T-helper 2 cell treated with Interferon-gamma antibody and Interleukin-4, amounts not matched to agents 100 ng/mL and 5 ng/mL, for 36 hours (primary cell): Measurements from ENCODE around the gene PICK1. TPM values are rescaled to one million over a fixed set of nuclear protein-coding genes. Genes with fewer than 3 reads are reported as not detected.
"Not testable (repeated sequence)": the region's sequence is repeated elsewhere in the genome, so short reads cannot be mapped to it uniquely, and the experiment has no call there.

Experiments
- intact Hi-C: fragments of 100-400 bp; cut with micrococcal nuclease; formaldehyde crosslinking; loops from one replicate; pipeline ENCODE4 v1.15.1; 2023
- total RNA-seq: library from RNA; stranded (reverse); gene quantifications from 2 replicates; pipeline ENCODE4 v1.2.3, GENCODE V29; 2022

PICK1 gene
- total RNA-seq, 1 donor from 2014 or later, result 10.0 TPM

DNA sequence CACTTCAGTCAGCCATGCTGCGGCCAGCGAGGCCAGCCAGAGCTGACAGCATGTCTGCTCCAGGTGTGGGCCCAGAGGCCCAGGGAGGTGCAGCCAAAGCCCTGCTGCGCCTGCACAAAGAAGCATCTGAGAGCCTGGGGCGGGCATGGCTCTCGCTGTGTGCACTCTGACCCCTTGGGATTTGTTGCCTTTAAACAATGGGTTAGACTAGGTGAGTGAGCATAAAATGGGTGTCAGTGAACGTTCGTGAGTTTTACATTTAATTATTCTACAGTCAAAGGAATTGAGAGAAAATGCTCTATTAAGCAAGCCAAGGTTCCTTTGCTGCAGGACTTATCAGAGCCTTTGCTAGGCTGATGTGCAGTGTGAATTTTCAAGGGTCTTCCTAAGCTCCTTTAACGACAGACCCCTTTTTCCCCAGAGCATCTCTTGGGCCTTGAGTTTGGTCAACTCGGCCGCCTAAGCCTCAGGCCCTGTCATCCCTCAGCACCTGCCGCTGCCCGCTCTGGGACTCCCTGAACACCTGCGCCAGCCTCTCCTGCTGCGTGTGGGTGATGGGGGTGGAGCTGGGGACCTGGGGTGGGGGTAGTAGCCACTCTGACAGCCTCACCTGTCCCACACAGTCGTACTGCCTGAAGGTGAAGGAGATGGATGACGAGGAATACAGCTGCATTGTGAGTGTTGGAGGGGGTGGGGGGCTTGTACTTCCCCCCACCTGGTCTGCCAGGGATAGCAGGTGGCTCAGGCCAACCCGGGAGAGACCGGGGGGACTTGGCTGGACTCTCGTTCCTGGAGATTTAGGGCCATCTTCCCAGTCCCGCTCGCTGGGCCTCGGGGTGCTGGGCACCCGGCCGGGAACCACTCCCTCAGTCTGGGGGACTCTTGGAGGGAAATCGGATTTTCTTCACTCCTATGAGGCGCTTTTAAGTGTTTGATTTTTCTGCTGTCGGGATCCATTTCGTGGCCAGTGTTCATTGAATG lies 16.2 kb downstream of the PICK1 start:
- intact Hi-C loops, result no loop called here

DNA sequence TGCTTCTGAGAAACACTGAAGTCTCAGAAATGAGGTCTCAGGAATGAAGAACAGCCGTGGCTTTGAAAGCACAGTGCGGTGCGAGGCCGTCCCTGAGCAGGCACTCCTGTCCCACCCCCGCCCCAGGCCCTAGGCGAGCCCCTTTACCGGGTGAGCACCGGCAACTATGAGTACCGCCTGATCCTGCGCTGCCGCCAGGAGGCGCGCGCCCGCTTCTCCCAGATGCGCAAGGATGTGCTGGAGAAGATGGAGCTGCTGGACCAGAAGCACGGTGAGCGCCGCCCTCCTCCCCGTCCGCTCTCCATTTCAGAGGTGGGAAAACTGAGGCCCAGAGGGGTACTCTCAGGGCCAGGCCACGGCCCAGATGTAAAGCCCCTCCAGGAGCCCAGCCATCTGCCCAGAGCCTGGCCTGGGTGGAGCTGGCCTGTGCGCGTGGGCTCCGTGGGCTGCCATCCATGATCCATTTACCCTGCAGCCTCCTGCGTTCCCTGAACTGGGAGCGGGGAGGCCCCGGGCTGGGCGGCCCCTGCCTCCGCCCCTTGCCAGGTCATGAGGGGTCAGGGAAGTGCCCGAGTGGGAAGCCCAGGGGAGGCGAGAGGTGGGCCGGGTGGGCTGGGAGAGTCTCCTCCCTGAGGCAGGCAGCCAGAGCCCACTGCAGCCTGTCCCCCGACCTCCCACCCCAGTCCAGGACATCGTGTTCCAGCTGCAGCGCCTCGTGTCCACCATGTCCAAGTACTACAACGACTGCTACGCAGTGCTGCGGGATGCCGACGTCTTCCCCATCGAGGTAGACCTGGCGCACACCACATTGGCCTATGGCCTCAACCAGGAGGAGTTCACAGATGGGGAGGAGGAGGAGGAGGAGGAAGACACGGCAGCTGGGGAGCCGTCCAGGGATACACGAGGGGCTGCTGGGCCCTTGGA lies 17.2 kb downstream of the PICK1 start:
- intact Hi-C loops, result no loop called here

DNA sequence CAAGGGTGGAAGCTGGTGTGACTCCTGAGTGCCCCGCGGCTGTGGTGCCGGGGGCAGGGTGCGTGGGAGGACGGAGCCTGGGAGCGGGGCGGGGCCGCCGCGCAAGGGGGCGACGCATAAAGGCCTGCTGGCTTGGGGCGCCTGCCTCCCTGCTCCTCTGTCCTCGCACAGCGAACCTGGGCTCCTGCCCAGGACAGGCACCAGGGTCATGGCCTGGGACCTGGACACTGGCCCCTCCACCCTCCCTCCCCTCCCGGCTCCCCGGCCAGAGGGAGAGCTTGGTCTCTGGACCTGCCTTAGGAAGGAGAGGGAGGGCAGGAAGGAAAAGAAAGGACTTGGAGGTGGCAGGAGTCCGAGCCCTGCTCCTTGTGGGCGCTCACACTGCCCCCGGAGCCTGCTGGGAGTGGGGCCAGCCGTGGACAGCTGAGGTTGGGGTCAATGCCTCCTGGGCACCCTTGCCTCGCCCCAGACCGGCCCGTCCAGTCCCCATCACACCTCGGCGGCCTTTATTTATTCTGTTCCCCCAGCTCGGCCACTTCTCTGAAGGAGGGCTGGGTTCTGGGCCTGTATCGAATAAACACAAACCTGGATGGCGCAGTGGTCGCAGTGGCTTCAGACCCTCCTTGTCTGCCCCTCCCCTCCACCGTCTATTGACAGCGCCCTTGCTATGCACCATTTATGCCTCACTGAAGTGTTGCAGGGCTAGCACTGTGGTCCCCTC lies 18.1 kb downstream of the PICK1 start:
- intact Hi-C loops, result no loop called here

DNA sequence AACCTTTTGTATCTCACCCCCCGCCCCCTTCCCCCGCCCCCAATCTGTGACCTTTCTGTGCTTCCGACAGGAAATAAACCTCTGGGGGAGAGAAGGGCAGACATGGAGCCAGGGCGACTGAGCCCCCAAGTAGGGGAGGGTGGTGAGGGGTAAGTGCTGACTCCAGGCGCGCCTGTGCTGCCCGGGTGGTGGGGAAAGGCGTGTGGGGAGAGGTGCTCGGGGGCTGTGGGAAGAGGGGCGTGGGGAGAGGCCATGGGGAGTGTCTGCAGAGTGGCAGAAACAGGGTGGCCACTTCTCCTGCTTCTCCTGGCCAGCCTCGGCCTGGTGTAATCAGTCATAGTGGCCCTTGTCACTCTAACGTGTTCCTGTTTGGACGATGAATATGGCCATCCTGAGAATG lies 18.8 kb downstream of the PICK1 start:
- intact Hi-C loops, result no loop called here

DNA sequence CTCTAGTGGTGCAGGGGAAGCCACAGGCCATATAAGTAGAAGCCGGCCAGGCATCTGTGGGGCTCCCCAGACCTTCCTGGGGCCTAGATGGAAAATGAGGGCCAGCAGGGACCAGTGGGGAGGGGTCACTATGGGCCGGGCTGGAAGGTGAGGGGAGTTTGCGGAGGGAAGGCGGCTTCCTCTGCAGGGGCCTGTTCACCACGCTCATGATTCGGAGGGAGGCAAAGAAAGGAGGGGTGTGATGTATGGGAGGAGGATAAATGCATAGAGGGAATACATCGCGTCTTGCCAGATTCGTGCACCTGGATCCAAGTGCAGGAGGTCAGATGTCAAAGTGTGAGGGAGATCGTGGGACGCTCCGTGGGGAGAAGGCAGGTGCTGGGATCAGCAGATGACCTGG lies 19.9 kb downstream of the PICK1 start:
- intact Hi-C loops, result no loop called here

DNA sequence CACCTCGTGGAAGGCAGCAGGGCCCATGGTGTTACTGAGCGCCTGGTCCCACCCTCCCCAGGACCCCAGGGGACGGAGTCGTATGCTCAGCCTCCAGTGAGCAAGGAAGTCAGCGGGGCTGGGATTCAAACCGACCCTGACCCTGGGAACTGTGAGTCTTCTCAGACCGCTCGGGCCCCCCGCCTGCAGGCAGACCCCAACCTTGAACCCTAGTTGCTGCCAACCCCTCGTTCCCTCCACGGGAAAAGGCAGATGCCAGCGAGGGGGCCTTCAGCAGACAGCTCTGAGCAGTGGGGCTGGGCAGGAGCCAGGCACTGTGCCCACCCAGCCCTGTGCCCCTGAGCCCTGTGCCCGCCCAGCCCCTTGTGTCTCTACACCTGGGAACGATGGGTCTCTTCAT lies 20.4 kb downstream of the PICK1 start:
- intact Hi-C loops, result no loop called here

DNA sequence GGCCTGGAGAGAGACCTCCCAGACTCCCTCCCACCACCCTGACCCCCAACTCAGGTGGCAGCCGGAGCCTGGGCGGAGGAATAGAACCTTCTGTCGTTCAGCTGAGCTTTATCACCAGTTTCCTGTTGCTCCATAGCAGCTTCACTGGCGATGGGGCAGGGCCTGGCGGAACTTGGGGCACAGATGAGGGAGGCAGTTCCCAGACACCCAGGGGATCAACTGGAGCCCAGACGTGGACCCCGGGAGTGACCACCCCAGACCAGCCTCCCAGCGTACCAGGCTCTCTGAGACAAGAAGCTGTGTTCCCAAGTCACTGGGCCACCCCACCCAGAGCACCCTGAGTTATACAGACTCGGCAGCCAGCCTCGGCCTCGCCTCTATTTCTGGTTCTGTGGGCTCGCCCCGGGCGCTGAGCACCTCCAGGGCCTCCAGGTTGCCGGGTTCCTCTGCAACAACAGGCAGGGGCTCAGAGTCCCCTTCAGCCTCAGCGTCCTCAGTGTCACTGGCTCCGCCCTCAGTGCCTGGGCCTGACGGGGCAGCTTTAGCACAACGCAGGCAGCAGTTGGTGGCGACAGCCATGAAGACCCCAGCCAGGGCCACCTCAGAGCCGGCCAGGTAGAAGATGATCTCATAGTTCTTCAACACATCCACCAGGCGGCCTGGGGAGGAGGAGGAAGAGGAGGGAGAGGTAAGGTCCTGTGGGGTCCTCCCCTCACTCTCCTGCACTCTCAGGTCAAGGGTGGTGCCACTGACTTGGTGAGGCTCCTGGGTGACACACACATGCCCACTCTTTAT lies 21.0 kb downstream of the PICK1 start:
- intact Hi-C loops, result no loop called here

DNA sequence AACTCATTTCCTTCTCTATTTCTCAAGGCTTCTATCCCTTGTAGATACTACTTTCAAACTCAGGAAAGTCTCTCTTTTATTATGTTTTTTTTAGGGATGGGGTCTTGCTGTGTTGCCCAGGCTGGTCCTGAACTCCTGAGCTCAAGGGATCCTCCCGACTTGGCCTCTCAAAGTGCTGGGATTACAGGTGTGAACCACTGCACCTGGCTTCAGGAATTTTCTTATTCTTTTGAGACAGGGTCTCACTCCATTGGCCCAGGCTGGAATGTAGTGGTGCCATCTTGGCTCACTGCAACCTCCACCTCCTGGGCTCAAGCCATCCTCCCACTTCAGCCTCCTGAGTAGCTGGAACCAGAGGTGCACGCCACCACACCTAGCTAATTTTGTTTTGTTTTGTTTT lies 22.0 kb downstream of the PICK1 start:
- intact Hi-C loops, result not testable (repeated sequence)

DNA sequence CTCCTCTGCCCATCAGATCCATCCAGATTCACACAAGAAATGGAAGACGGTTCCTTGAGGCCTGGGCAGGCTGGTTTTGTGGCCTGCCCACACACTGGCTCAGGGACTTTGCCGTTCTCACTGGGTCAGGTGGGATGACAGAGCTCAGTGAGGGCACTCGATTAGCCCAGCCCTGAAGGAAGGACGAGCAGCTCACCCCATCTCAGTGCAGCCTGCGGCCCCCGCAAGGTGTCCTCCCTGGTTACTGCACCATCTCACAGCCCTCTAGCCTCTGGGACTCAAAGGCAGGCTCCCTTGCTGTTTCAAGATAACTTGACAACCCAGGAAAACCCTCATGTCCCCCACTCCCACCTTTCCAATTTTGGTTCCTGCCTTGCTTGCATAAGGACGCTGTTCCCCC lies 22.6 kb downstream of the PICK1 start:
- intact Hi-C loops, result no loop called here

DNA sequence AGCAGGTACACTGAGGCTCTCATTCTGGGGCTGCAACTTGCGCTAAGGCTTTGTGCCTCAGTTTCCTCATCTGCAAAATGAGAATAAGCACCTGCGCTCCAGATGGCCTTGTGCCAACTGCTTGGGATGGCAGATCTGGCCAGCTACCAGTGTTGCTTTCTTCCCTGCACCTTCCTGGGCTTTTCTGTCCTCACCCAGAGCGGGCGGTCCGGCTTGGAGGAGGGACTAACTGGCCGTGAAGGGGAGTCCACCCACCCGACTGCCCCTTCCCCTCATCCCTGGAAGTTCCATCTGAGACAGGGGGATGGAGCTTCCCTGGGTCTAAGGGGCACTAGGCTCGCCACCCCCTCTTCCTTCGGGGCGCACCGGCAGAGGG lies 23.3 kb downstream of the PICK1 start:
- intact Hi-C loops, result no loop called here

DNA sequence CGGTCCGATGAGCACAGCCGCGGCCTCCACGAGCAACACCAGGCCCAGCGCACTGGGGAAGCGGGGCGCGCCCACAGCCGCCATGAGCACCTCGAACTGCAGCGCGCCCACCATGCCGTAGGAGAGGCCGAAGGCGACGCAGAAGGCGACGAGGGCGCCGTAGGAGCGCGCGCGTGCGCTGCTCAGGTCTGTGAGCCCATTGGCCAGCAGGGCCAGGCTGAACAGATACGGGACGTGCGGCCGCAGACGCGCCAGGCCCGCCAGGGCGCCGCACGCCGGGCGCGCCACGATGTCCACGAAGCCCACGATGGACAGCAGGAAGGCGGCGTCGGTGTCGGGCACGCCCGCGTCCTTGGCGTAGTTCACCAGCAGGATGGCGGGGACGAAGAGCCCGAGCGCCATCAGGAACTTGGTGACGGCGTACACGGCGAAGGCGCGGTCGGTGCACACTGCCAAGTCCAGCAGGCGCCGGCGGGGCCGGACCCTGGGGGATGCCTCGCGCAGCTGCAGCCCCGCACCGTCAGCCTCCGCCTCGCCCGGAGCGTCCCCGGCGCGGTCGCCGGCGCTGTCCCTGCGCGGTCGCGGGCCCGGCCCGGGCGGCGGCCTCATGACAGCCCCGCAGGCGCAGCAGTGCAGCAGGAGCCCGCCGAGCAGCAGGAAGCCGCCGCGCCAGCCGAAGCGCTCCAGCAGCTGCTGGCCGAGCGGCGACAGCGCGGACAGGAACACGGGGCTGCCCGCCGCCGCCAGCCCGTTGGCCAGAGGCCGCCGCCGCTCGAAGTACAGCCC lies 23.8 kb downstream of the PICK1 start:
- intact Hi-C loops, result no loop called here

DNA sequence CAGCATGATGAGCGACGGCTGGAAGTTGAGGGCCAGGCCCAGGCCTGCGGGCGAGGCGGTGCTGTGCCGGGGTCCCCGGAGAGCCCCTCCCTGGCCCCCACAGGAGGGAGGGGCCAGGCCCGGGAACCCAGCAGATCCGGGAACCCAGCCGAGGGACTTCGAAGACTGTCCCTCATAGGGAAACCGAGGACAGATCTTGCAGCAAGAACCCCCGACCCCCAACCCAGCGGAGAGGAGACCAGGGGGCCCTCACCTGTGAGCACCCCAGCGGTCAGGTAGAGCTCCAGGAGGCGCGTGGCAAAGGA lies 24.4 kb downstream of the PICK1 start:
- intact Hi-C loops, result no loop called here

DNA sequence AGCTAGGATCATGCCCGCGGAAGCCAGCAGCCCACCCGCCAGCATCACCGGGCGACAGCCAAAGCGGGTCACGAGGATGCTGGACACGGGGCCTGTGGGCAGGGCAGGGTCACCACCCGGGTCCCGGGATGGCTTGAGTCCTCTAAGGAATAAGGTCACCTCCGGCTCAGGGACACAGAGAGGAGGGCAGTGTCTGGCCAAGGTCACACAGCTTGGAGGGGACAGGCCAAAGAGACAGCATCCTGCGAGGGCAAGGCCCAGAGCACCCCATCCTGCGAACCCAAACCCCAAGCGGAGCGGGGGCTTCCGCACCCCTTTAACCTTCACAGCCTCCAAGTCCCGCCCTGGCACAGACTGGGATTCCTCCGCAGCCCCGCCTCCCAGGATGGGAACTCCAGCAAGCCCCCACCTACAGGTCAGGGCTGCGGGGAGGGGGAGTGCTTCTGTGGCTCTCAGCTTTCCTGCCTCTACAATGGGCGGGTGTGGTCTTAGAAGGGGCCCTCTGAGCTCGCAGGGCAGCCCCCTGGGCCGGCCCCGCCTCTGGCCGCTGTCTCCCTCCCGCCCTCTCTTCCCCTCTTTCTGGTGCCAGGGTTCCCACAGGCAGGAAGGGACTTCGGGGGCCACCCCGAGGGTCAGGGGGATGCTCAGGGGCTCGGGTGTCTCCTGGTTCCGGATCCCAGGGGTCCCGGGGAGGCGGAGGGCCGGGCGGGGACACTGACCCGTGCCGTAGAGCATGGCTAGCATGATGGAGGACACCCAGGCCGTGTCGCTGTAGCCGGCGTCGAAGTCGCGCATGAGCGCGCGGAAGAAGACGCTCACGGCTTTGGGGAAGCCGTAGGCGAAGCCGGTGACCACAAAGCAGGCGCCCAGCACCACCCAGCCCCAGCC lies 25.0 kb downstream of the PICK1 start:
- intact Hi-C loops, result no loop called here

DNA sequence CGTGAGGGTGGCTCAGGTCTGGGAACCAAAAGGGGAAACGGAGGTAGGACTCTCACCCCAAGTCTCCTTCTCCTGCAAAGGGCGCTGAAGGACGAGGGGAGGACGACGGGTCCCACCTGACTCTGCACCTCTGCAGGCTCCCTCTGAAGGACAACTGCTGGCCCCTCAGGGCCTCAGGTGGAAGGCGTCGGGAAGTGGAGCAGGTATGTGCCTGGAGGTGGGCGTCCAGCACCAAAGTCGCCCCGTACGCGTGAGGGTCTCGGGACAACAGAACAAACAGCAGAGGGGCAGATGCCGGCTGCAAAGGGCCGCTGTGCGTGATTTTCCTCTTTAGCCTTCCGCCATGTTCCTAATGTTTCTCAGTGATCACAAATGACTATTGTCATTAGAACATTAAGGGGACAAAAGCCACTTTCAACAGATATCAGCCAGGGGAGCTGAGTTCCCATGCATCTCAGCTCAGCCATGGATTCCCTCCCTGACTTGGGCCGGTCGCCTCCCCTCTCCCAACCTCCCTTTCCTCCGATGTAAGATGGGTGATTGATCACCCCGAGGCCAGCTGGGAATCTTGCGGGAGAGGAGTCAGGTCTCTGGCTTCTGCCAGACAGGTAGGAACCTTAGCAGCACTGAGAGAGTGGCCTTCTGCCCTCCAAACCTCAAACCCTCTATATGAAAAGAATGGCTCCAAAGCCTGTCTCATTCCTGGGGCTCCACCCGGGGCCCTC lies 25.9 kb downstream of the PICK1 start:
- intact Hi-C loops, result no loop called here

DNA sequence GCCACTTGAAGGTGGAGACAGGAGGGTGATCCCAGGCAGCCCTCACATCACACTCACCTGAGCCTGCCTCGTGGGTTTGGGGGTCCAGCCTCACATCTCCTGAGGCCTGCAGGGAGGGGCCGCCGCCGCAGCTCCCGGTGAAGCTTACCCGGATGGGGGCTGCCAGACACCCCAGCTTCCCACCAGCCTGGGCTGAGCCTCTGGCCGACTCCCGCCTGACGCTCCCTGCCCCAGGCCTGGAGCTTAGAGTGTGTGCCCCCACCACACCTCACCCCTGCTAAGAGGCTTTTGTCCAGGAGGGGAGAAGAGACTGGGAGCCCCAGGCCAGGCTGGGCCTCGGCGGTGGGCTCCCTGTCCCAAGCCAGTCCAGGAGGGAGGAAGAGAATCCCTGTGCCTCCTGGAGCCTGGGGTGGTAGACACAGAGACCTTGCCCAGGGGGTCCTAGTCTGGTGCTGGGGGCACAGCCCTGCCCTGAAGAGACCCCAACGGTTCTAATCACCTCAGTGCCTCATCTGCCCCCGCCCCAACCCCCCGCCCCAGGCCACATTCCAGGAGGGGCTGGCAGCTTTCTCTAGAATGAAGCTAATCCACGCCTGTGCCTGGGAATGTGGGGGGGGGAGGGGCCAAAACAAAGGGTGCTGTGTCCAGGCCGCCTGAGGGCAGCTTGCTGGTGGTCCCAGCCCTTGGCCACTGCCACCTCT lies 26.9 kb downstream of the PICK1 start, which contains the start of gene SLC16A8:
Gene SLC16A8, minus strand, starts transcription at position 254 of the 701 bp plus-strand sequence. CDS start 1,311 bp downstream, outside the sequence.
- intact Hi-C loops, result no loop called here

DNA sequence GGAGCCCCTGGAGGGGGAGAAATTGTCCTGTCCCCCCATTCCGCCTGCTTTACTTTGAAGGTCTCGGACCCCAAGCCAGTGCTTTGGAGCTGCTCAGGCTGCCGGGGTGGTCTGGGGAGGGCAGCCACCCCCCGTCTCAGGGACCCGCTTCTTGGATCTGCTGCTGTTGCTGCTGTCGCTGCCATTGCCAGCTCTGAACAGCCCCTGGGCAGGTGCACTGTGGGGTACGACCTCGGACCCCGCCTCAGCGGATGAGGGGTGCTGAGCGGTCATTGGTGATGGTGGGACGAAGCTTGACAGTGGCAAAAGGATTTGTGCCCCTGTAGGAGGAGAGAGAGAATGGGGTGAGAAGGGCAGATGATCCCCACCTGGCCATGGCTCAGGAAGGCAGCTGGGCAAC lies 27.9 kb downstream of the PICK1 start:
- intact Hi-C loops, result no loop called here

DNA sequence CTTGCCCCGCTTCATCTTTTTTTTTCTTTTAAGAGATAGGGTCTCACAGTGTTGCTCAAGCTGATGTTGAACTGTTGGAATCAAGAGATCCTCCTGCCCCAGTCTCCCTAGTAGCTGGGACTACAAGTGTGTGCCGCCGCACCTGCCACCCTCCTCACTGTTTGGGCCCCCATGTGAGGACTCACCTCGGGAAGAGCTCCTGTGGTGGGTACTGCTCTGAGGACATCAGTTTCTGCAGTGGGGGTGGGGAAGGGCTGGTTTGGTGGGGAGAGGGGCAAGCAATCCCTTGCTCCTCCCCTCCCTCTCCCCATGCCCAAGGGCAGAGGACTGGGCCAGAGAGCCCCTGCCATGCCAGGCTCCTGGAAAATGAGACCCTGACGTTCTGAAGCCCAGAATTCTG lies 28.3 kb downstream of the PICK1 start:
- intact Hi-C loops, result no loop called here
